H9 (cell line): ENCODE measurements around the gene ANXA10. TPM values are rescaled to one million over a fixed set of nuclear protein-coding genes. Genes with fewer than 3 reads are reported as not detected.

ENCODE experiments used
- DNase-seq: peaks from one replicate; pipeline ENCODE4 v3.0.0-alpha.2; 2017
- H2AFZ ChIP-seq: one replicate; pipeline ENCODE4 v1.6.1; 2013; ENCODE audit warnings: mild to moderate bottlenecking, low read length, control low read depth, moderate library complexity
- H2AK5ac ChIP-seq: 2 replicates; pipeline ENCODE4 v1.6.1; 2013; ENCODE audit warnings: low read length, control low read depth, mixed read lengths; ENCODE audit not compliant: insufficient read length
- H2BK120ac ChIP-seq: one replicate; pipeline ENCODE4 v1.6.1; 2013; ENCODE audit warnings: low read depth, mild to moderate bottlenecking, low read length, control low read depth, inconsistent platforms; ENCODE audit not compliant: poor library complexity, severe bottlenecking
- H2BK12ac ChIP-seq: 2 replicates; pipeline ENCODE4 v1.6.1; 2013; ENCODE audit warnings: low read length, control low read depth, mixed read lengths, low read depth; ENCODE audit not compliant: insufficient read length
- H2BK15ac ChIP-seq: 2 replicates; pipeline ENCODE4 v1.6.1; 2013; ENCODE audit warnings: low read depth, low read length, control low read depth
- H2BK20ac ChIP-seq: one replicate; pipeline ENCODE4 v1.6.1; 2013; ENCODE audit warnings: low read depth, mild to moderate bottlenecking, low read length, control low read depth, inconsistent platforms; ENCODE audit not compliant: poor library complexity, severe bottlenecking
- H2BK5ac ChIP-seq: 2 replicates; pipeline ENCODE4 v1.6.1; 2013; ENCODE audit warnings: low read length, control low read depth, mixed read lengths; ENCODE audit not compliant: insufficient read length
- H3K14ac ChIP-seq: 2 replicates; pipeline ENCODE4 v1.6.1; 2013; ENCODE audit warnings: low read length, control low read depth; ENCODE audit not compliant: insufficient read depth
- H3K18ac ChIP-seq: 2 replicates; pipeline ENCODE4 v1.6.1; 2013; ENCODE audit warnings: low read depth, mild to moderate bottlenecking, mixed read lengths, low read length, control low read depth; ENCODE audit not compliant: insufficient read length
- H3K23ac ChIP-seq: 2 replicates; pipeline ENCODE4 v1.6.1; 2013; ENCODE audit warnings: low read length, control low read depth, mixed read lengths, low read depth; ENCODE audit not compliant: insufficient read length
- H3K23me2 ChIP-seq: 2 replicates; pipeline ENCODE4 v1.6.1; 2013; ENCODE audit warnings: low read depth, mild to moderate bottlenecking, mixed read lengths, low read length, control low read depth; ENCODE audit not compliant: insufficient read length, poor library complexity, severe bottlenecking
- H3K27ac ChIP-seq: 2 replicates; pipeline ENCODE4 v1.5.1; 2013; ENCODE audit warnings: low read length, control low read depth, mixed read lengths, low read depth; ENCODE audit not compliant: insufficient read length
- H3K27me3 ChIP-seq: 2 replicates; pipeline ENCODE4 v1.6.1; 2013; ENCODE audit warnings: low read length, control low read depth, inconsistent platforms; ENCODE audit not compliant: insufficient read depth
- H3K4ac ChIP-seq: 2 replicates; pipeline ENCODE4 v1.6.1; 2013; ENCODE audit warnings: low read depth, mild to moderate bottlenecking, control low read depth, inconsistent platforms, low read length, moderate library complexity
- H3K4me1 ChIP-seq: 2 replicates; pipeline ENCODE4 v1.6.1; 2013; ENCODE audit warnings: low read length, control low read depth, inconsistent platforms; ENCODE audit not compliant: insufficient read depth
- H3K4me2 ChIP-seq: 2 replicates; pipeline ENCODE4 v1.6.1; 2013; ENCODE audit warnings: low read length, control low read depth, mixed read lengths; ENCODE audit not compliant: insufficient read length, insufficient read depth
- H3K56ac ChIP-seq: 2 replicates; pipeline ENCODE4 v1.6.1; 2013; ENCODE audit warnings: low read depth, mild to moderate bottlenecking, mixed read lengths, low read length, control low read depth; ENCODE audit not compliant: insufficient read length
- H3K79me1 ChIP-seq: 2 replicates; pipeline ENCODE4 v1.6.1; 2013; ENCODE audit warnings: low read depth, mild to moderate bottlenecking, moderate library complexity, low read length, control low read depth, inconsistent platforms; ENCODE audit not compliant: insufficient read depth, poor library complexity, severe bottlenecking
- H3K79me2 ChIP-seq: 2 replicates; pipeline ENCODE4 v1.6.1; 2013; ENCODE audit warnings: low read length, control low read depth, inconsistent platforms; ENCODE audit not compliant: insufficient read depth
- H3K9ac ChIP-seq: 2 replicates; pipeline ENCODE4 v1.6.1; 2013; ENCODE audit warnings: low read length, control low read depth, mixed read lengths; ENCODE audit not compliant: insufficient read length; ENCODE audit errors: extremely low read depth
- H3K9me3 ChIP-seq: one replicate; pipeline ENCODE4 v1.6.1; 2013; ENCODE audit warnings: low read depth, low read length, inconsistent platforms; ENCODE audit not compliant: control insufficient read depth
- H3T11ph ChIP-seq: one replicate; pipeline ENCODE4 v1.6.1; 2013; ENCODE audit warnings: mild to moderate bottlenecking, low read length, control low read depth, inconsistent platforms
- H4K20me1 ChIP-seq: one replicate; pipeline ENCODE4 v1.6.1; 2013; ENCODE audit not compliant: control insufficient read depth, insufficient read length, insufficient read depth
- H4K5ac ChIP-seq: 2 replicates; pipeline ENCODE4 v1.6.1; 2013; ENCODE audit warnings: low read depth, mild to moderate bottlenecking, mixed read lengths, low read length, control low read depth; ENCODE audit not compliant: insufficient read length
- H4K8ac ChIP-seq: replicated peaks from 2 replicates; pipeline ENCODE4 v1.6.1; 2013; ENCODE audit warnings: low read length, control low read depth, mixed read lengths, low read depth; ENCODE audit not compliant: insufficient read length
- H4K91ac ChIP-seq: 2 replicates; pipeline ENCODE4 v1.6.1; 2013; ENCODE audit warnings: low read depth, mild to moderate bottlenecking, moderate library complexity, mixed read lengths, low read length, control low read depth; ENCODE audit not compliant: insufficient read length
- H3K27ac Mint-ChIP-seq, 3 experiments: 2 replicates in 2 of 3; 3 replicates in 1 of 3; pipeline ENCODE4 v1.8.0; 2020 to 2021; ENCODE audit warnings: mixed read lengths in 3 of 3, mild to moderate bottlenecking in 1 of 3, moderate library complexity in 1 of 3
- H3K27me3 Mint-ChIP-seq: 2 replicates; pipeline ENCODE4 v1.8.0; 2021; ENCODE audit warnings: low read depth, mild to moderate bottlenecking, moderate library complexity, mixed read lengths
- H3K36me3 Mint-ChIP-seq, 3 experiments: 2 replicates in 2 of 3; 3 replicates in 1 of 3; pipeline ENCODE4 v1.8.0; 2020 to 2021; ENCODE audit warnings: low read depth in 3 of 3, mixed read lengths in 3 of 3; ENCODE audit not compliant: insufficient read depth in 1 of 3
- H3K4me1 Mint-ChIP-seq, 2 experiments: 2 replicates each; pipeline ENCODE4 v1.8.0; 2020; ENCODE audit warnings: mixed read lengths in 2 of 2
- H3K4me3 Mint-ChIP-seq, 2 experiments: 2 replicates in 1 of 2; 3 replicates in 1 of 2; pipeline ENCODE4 v1.8.0; 2020 to 2021; ENCODE audit warnings: mild to moderate bottlenecking in 2 of 2, mixed read lengths in 2 of 2, moderate library complexity in 1 of 2
- H3K9me3 Mint-ChIP-seq, 2 experiments: 2 replicates in 1 of 2; 3 replicates in 1 of 2; pipeline ENCODE4 v1.8.0; 2020; ENCODE audit warnings: mild to moderate bottlenecking in 2 of 2, mixed read lengths in 2 of 2, moderate library complexity in 1 of 2
- CTCF ChIP-seq: fragments of 200-600 bp; sonication (generic); conservative IDR thresholded peaks from 3 replicates; pipeline ENCODE4 v1.8.0; 2021; ENCODE audit warnings: antibody characterized with exemption, mild to moderate bottlenecking
- WGBS: extraction: QIAGEN DNeasy Blood & Tissue Kit; methylation state at CpG from one replicate; pipeline ENCODE4 v1.1.7; 2013; ENCODE audit warnings: missing lambda C conversion rate, low lambda C conversion rate, mixed read lengths; ENCODE audit not compliant: insufficient read length; ENCODE audit errors: extremely low coverage; 5-methylcytosine and 5-hydroxymethylcytosine counted together
- total RNA-seq: library from RNA; stranded (reverse); gene quantifications from 2 replicates; pipeline ENCODE4 v1.2.1, GENCODE V29; 2021

The ANXA10 gene
- total RNA-seq, 1 experiment from 2014 or later, result not detected

GRCh38 chr4:168174308-168174707 is 82.0 kb downstream of the ANXA10 start:
- Histone ChIP-seq H2BK12ac (no peak overlapping the region), H3K79me1 (no peaks in the 10 kb centered on the region), H3K27me3 (no peaks in the 10 kb centered on the region), H2BK120ac (no peak overlapping the region), H3K79me2 (no peaks in the 10 kb centered on the region), H3K4ac (no peak overlapping the region), H3K4me2 (no peak overlapping the region), H2BK5ac (no peak overlapping the region), H4K8ac (no peak overlapping the region), H3T11ph (no peak overlapping the region), H3K9me3 (no peaks in the 10 kb centered on the region), H2AK5ac (no peak overlapping the region), H4K20me1 (no peaks in the 10 kb centered on the region), H2AFZ (no peak overlapping the region), H4K91ac (no peak overlapping the region), H2BK20ac (no peak overlapping the region), H3K4me1 (no peaks in the 10 kb centered on the region), H2BK15ac (no peak overlapping the region), H3K9ac (no peak overlapping the region), H3K23ac (no peak overlapping the region), H4K5ac (no peak overlapping the region), H3K27ac (no peak overlapping the region), H3K14ac (0 out of 2 replicates have a peak overlapping the region, but pooled peaks have one; percentile 2), H3K56ac (no peak overlapping the region), H3K23me2 (no peaks in the 10 kb centered on the region), H3K18ac (no peak overlapping the region)
- no peaks in the 10 kb centered on the region; a peak in 1 of 7 replicates for H3K36me3 Mint-ChIP-seq
- H3K4me3 Mint-ChIP-seq, result no peak overlapping the region
- DNase-seq, result no peak
- H3K27ac Mint-ChIP-seq, result no peak overlapping the region; a peak in 1 of 7 replicates
- H3K27me3 Mint-ChIP-seq, result no peaks in the 10 kb centered on the region
- H3K9me3 Mint-ChIP-seq, result no peaks in the 10 kb centered on the region
- no CpG with 5 or more reads among the region's 6 CpGs for WGBS
- H3K4me1 Mint-ChIP-seq, result peaks cover 9% of the 10 kb centered on the region in 2 experiments
- no peak for TF ChIP-seq CTCF
